Transverse colon (tissue), 4 donors: ENCODE results near the gene EME2. TPM values are rescaled to one million over a fixed set of nuclear protein-coding genes. Genes with fewer than 3 reads are reported as not detected.

Experiments used
- DNase-seq: peaks from one replicate; pipeline ENCODE4 v3.0.0-alpha.2; 2019
- H3K27ac ChIP-seq, 4 donors: fragments of 200-600 bp; sonication (generic); 2 replicates each; pipeline ENCODE4 v1.5.1; 2016 to 2018; ENCODE audit warnings: inconsistent platforms in 4 of 4
- H3K27me3 ChIP-seq: fragments of 200-600 bp; sonication (generic); 2 replicates; pipeline ENCODE4 v1.5.1; 2017; ENCODE audit warnings: inconsistent platforms
- H3K36me3 ChIP-seq, 4 donors: fragments of 200-600 bp; sonication (generic); 2 replicates each; pipeline ENCODE4 v1.5.1; 2017 to 2019; ENCODE audit warnings: inconsistent platforms in 4 of 4
- H3K4me1 ChIP-seq, 4 donors: fragments of 200-600 bp; sonication (generic); 2 replicates each; pipeline ENCODE4 v1.5.1; 2017 to 2020; ENCODE audit warnings: inconsistent platforms in 4 of 4
- H3K4me3 ChIP-seq, 4 donors: fragments of 200-600 bp; sonication (generic); 1 replicate in 1 of 4; 2 replicates in 3 of 4; pipeline versions ENCODE4 v1.5.1 to v1.6.1; 2017 to 2019; ENCODE audit warnings: inconsistent platforms in 4 of 4
- H3K9me3 ChIP-seq, 2 donors: fragments of 200-600 bp; sonication (generic); 2 replicates each; pipeline ENCODE4 v1.5.1; 2017 to 2019; ENCODE audit warnings: inconsistent platforms in 2 of 2
- CTCF ChIP-seq, 5 experiments: fragments of 200-600 bp in 3 of 5; fragments of 450-650 bp in 2 of 5; sonication (generic) in 3 of 5; IDR thresholded peaks; 1 replicate in 2 of 5; 2 replicates in 3 of 5; pipeline ENCODE4 v1.5.1; 2016 to 2017; ENCODE audit warnings: antibody characterized with exemption in 5 of 5, inconsistent platforms in 3 of 5, mild to moderate bottlenecking in 2 of 5, moderate library complexity in 1 of 5
- EP300 ChIP-seq: sonication (generic); formaldehyde crosslinking; IDR thresholded peaks from one replicate; pipeline ENCODE4 v1.6.1; 2017; ENCODE audit warnings: antibody characterized with exemption, low read depth
- POLR2A ChIP-seq: fragments of 450-650 bp; IDR thresholded peaks from one replicate; pipeline ENCODE4 v1.6.1; 2016; ENCODE audit warnings: antibody characterized with exemption, mild to moderate bottlenecking, moderate library complexity
- POLR2AphosphoS5 ChIP-seq, 3 donors: sonication (generic); formaldehyde crosslinking; IDR thresholded peaks; one replicate each; pipeline ENCODE4 v1.6.1; 2016; ENCODE audit warnings: antibody characterized with exemption in 3 of 3
- WGBS, 2 donors: methylation state at CpG; one replicate each; pipeline ENCODE4 v1.1.5; 2018; ENCODE audit warnings: low coverage in 1 of 2; 5-methylcytosine and 5-hydroxymethylcytosine counted together
- in situ Hi-C, 4 donors: fragments of 200-750 bp; cut with MboI; loops; one replicate each; pipeline versions ENCODE4 v1.15.0 to v1.15.1; 2017; ENCODE audit warnings: low sequenced_read_pairs in 3 of 4, low pct_ligation_motif_present in 1 of 4, low pct_unique_long_range_greater_than_20kb in 1 of 4
- intact Hi-C: fragments of 100-400 bp; cut with DNase I; formaldehyde crosslinking; loops from one replicate; pipeline ENCODE4 v1.15.1; 2023; ENCODE audit warnings: low total_unique reads
- total RNA-seq, 4 donors: library from RNA; depleted of rRNA; stranded (reverse); fragments of >200 nt; gene quantifications; one replicate each; pipeline ENCODE4 v1.1.0, GENCODE V29; 2016

The EME2 gene, protein sequence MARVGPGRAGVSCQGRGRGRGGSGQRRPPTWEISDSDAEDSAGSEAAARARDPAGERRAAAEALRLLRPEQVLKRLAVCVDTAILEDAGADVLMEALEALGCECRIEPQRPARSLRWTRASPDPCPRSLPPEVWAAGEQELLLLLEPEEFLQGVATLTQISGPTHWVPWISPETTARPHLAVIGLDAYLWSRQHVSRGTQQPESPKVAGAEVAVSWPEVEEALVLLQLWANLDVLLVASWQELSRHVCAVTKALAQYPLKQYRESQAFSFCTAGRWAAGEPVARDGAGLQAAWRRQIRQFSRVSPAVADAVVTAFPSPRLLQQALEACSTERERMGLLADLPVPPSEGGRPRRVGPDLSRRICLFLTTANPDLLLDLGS
- 100 to 1,000 TPM in 1 of 4 donors, 10 to 100 TPM in 3; 23.6 to 173 (median 45.4) TPM for total RNA-seq

DNA sequence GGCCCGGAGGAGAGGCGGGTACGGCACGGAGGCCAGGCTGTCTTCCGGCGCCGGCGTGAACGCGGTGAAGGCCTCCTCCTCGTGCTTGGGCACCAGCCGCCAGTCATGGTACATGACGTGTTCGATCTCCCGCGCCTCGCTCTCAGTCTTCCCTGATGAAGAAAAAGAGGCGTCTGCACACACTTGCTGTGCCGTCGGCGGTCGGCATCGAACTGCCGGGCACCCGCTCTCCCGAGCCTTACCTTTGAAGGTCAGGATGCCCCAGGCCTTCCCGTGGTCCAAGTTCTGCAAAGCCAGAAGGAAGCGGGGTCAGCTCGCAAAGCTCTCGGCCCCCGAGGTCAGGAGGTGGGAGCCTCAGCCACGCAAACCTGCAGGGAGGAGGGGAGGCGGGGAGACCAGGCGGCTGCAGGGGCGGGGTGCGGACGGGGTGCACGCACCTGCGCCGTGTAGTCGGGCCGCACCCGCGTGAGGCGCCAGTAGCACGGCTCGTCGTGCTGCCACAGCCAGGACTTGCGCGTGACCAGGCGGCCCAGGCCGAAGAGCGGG is at the start of gene EME2:
Gene EME2, plus strand, starts transcription at position 449 of the 546 bp plus-strand sequence. CDS start 418 bp downstream, outside the sequence.
- Histone ChIP-seq H3K36me3 (peaks cover 0 to 6% (median 2%) of the 10 kb centered on the region in 4 donors), H3K4me3 (peak within 1 kb of the TSS; percentile 70 to 94 (median 86)), H3K9me3 (no peaks in the 10 kb centered on the region), H3K27me3 (no peaks in the 10 kb centered on the region), H3K4me1 (peaks cover 16 to 42% (median 32%) of the 10 kb centered on the region in 4 donors), H3K27ac (peak within 1 kb of the TSS; percentile 95 to 97 (median 96))
- TF ChIP-seq CTCF (IDR thresholded peaks at IDR 0.05): no peak
- no peak for TF ChIP-seq POLR2A
- TF ChIP-seq POLR2AphosphoS5 (IDR thresholded peaks at IDR 0.05): no peak
- no peak for TF ChIP-seq EP300
- 1% methylated on average over 13 of the region's 53 CpGs; no CpG with 5 or more reads in 1 of the 2 donors for WGBS, 2 donors
- DNase-seq: peak; percentile 58
- intact Hi-C loops (no loop called here), in situ Hi-C loops (no loop called here)

- in situ Hi-C loops: no loop called here
- H3K27ac ChIP-seq: peak overlapping the region; percentile 16 to 82 (median 78)
- peak; percentile 54 for DNase-seq
- intact Hi-C loops: no loop called here
- 51 to 59% methylated on average over 4 to 6 of the region's 6 CpGs for WGBS, 2 donors
- H3K9me3 ChIP-seq: no peaks in the 10 kb centered on the region
- no peak overlapping the region for H3K4me3 ChIP-seq
- no peak for TF ChIP-seq POLR2AphosphoS5 (IDR thresholded peaks at IDR 0.05)
- peak; percentile 72 to 84 (median 76) for TF ChIP-seq CTCF (IDR thresholded peaks at IDR 0.05)
- H3K27me3 ChIP-seq: no peaks in the 10 kb centered on the region
- H3K4me1 ChIP-seq: peaks cover 11 to 33% (median 26%) of the 10 kb centered on the region in 4 donors
- peaks cover 0 to 17% (median 3%) of the 10 kb centered on the region in 4 donors for H3K36me3 ChIP-seq
These were observed 49.0 kb upstream of the EME2 start for GRCh38 chr16:1723450-1724147.

- no peak overlapping the region for H3K4me3 ChIP-seq
- H3K9me3 ChIP-seq: no peaks in the 10 kb centered on the region
- in situ Hi-C loops (no loop called here), intact Hi-C loops (no loop called here)
- H3K36me3 ChIP-seq: peaks cover 0 to 17% (median 3%) of the 10 kb centered on the region in 4 donors
- H3K4me1 ChIP-seq: peaks cover 11 to 33% (median 26%) of the 10 kb centered on the region in 4 donors
- TF ChIP-seq CTCF (IDR thresholded peaks at IDR 0.05) (no peak), POLR2AphosphoS5 (IDR thresholded peaks at IDR 0.05) (no peak), EP300 (no peak), POLR2A (no peak)
- no peak for DNase-seq
- WGBS, 2 donors: 98% methylated on average over 12 of the region's 12 CpGs; no CpG with 5 or more reads in 1 of the 2 donors
- H3K27ac ChIP-seq: no peak overlapping the region
- H3K27me3 ChIP-seq: no peaks in the 10 kb centered on the region
These were observed 48.1 kb upstream of the EME2 start for GRCh38 chr16:1724491-1724890.
